ENCODE measurements around the gene NANOS3. TPM values are rescaled to one million over a fixed set of nuclear protein-coding genes. Genes with fewer than 3 reads are reported as not detected.

Gene NANOS3
- total RNA-seq, result 1.3 TPM in 1 of 2 replicates, not detected in the other

DNA sequence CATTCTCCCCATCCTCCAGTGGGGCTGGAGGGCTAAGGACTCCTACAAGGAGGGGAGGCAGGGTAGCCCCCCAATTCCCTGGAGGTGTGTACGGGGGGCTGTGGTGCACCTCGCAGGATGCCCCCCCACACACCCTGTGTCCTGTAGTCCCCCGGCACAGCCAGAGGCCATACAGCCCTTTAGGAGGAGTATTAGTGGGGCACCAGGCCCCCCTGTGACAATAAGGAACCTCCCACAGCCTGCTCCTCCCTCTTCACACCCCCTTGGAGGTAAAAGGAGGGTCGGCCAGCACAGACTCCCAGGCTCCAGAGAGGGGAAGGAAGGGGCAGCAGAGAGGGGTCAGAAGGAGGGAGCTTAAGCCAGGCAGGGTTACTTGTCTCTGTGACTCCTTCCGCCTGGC, at the start of gene NANOS3:
Gene NANOS3, plus strand, starts transcription at position 301 of the 400 bp plus-strand sequence. CDS start 115 bp downstream, outside the sequence.

DNA sequence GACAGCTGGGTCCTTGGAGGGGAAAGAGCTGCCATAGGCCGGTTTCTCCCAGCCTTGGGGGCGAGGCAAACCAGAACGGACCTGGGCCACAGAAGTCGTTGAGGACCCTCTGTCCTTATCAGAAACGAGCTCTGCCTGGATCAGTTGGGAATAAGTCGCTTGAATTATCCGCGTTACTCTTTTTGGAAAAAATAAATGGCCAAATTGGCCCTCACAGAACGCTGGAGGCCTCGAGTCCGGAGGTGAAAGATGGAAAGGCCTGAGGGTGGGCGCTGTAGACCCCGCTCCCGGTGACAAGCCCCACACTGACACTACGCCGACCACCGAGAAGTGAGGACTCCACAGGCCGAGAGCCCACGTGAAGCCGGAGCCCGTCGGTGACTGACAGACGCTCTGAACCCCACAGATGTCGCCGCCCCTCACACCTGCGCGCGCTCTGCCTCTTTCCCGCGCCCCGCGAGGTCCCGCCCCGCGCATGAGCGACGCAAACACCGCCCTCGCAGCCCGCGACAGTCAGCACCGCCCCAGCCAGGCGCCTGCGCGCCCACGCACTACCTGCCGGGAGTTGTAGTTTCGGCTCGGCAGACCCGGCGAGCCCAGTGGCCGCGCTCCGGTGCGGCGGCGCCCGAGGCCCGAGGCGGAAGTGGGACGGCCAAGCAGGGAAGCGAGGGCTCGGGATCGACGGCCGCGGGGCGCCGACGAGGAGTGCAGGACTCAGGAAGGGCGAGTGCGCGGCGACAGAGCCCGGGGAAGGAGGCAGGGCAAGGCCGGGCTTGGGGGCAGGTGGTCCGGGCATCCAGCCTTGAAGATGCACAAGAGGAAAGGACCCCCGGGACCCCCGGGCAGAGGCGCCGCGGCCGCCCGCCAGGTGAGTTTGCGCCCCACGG, 28.9 kb downstream of the NANOS3 start, which contains the start of the genes BRME1 and CC2D1A:
Gene BRME1, minus strand, starts transcription at position 484 of the 887 bp plus-strand sequence. CDS start 1,225 bp downstream, outside the sequence.
Gene CC2D1A, plus strand, starts transcription at position 568 of the 887 bp plus-strand sequence. Its CDS starts 241 bp downstream, at position 809.

Small RNA genes within 50 kb of the gene (small RNA-seq; reads per million reads assigned to genes)
- gene MIR181C, result 4.0 reads per million, percentile 89 among the genes with 10 or more reads in this experiment
- 11.6 reads per million, percentile 95 among the genes with 10 or more reads in this experiment for gene MIR181D

Other genes with a start within 250 kb of the NANOS3 start
- gene MRI1, start 112.6 kb upstream of the NANOS3 start, total RNA-seq, result 31.4 and 47.5 TPM in 2 replicates
- gene C19orf53, start 102.7 kb upstream of the NANOS3 start, total RNA-seq, result 52.5 and 57.7 TPM in 2 replicates
- gene ZSWIM4, start 81.7 kb upstream of the NANOS3 start, total RNA-seq, result 2.0 and 4.1 TPM in 2 replicates
- 0.79 and 0.87 TPM in 2 replicates for gene BRME1, start 29.0 kb downstream of the NANOS3 start, total RNA-seq
- 11.4 and 22.7 TPM in 2 replicates for gene CC2D1A, start 29.1 kb downstream of the NANOS3 start, total RNA-seq
- gene PODNL1, start 61.3 kb downstream of the NANOS3 start, total RNA-seq, result 0.39 and 0.43 TPM in 2 replicates
- 13.1 and 16.9 TPM in 2 replicates for gene DCAF15, start 75.4 kb downstream of the NANOS3 start, total RNA-seq
- 5.1 and 5.3 TPM in 2 replicates for gene RFX1, start 129.2 kb downstream of the NANOS3 start, total RNA-seq
- not detected in 2 replicates for gene RLN3, start 151.0 kb downstream of the NANOS3 start, total RNA-seq
- 0.39 and 0.65 TPM in 2 replicates for gene IL27RA, start 154.6 kb downstream of the NANOS3 start, total RNA-seq
- gene PALM3, start 184.9 kb downstream of the NANOS3 start, total RNA-seq, result 0.39 and 0.43 TPM in 2 replicates
- 0.22 and 0.39 TPM in 2 replicates for gene MISP3, start 195.7 kb downstream of the NANOS3 start, total RNA-seq
- gene C19orf67, start 208.6 kb downstream of the NANOS3 start, total RNA-seq, result 1.2 TPM in 1 of 2 replicates, not detected in the other
- gene SAMD1, start 213.6 kb downstream of the NANOS3 start, total RNA-seq, result 24.8 and 31.8 TPM in 2 replicates
- gene PRKACA, start 240.6 kb downstream of the NANOS3 start, total RNA-seq, result 26.7 and 34.3 TPM in 2 replicates

Data from placental epithelial cell (primary cell).